ENCODE measurements around the gene PRKN.

DNA sequence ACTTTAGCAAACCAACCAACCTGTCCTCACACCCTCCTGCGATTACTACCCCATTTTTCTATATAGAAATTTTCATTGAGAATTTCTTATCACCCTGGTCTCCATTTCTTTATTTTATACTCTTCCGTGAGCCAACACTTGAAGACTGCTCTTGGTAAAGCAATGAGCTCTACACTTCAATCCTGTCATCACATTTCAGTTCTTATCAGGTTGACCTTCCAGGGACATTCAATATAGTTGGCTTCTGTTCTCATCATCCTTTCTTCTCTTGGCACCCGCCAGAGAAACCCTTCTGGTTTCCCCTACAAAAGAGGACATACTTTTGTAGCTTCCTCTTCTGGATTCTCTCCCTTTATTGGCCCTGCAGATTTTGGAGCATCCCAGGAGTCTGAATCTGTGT lies 279.3 kb downstream of the PRKN start:
- no peak for TF ChIP-seq CTCF (conservative IDR thresholded peaks at IDR 0.05)
- TF ChIP-seq ZFX (IDR thresholded peaks at IDR 0.05) = no peak

Measured in C4-2B (cell line).